GDM1 (cell line): ENCODE data around the gene IPO7.
"Not testable (repeated sequence)": the region's sequence is repeated elsewhere in the genome, so short reads cannot be mapped to it uniquely, and the experiment has no call there.

Source experiments
- DNase-seq: peaks from one replicate; lab custom pipeline; 2025; lab: John Stamatoyannopoulos, UW

Gene IPO7

DNA sequence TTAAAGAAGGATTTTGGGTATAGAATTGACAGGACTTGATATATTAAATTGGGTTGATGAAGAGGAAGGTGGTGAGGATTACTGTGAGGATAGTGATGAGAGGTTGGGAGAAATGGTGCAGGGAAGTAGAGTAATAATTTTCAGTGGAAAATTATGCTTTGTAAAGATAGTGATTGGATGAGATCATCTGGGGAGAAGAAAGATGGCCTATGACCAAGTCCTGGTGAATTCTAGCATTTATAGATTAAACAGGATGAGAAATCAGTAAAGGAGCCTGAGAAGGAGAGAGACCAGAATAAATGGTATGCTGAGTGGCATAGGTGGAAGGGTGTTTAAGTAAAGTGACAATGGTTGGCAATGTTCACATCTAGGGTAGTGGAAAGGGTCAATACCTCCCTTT is 15.0 kb downstream of the IPO7 start:
- no peak for DNase-seq

DNA sequence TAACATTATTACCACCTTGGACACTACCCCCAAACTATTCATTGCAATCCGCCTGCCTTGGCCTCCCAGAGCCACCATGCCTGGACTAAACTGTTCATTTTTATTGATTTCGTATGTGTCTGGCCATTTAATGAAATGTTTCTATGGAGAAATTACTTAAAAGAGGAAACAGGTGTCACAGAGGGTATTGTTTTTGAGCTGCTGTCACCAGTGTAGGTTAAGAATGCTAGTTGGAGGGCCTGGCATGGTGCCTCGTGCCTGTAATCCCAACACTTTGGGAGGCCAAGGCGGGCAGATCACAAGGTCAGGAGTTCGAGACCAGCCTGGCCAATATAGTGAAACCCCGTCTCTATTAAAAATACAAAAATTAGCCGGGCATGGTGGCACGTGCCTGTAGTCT is 17.4 kb downstream of the IPO7 start:
- DNase-seq = not testable (repeated sequence)

DNA sequence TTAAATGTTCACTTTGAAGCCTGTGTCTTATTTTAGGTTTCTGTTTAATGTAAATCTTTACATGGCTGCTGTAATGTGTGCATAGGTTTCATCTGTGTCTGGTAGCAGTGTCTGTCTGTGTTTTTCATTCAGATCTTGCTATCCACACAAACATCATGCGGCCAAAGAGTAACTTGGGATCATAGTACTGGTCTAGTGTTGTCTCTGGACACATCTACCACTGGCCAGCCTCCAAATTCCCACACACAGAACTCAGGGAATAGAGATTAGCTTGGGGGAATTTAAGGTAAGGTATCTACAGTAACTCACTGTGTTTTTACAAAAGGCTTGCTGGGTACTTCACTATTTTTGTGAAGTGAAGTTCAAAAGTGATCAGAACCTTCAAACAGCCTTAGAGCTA is 44.3 kb downstream of the IPO7 start:
- DNase-seq = no peak

DNA sequence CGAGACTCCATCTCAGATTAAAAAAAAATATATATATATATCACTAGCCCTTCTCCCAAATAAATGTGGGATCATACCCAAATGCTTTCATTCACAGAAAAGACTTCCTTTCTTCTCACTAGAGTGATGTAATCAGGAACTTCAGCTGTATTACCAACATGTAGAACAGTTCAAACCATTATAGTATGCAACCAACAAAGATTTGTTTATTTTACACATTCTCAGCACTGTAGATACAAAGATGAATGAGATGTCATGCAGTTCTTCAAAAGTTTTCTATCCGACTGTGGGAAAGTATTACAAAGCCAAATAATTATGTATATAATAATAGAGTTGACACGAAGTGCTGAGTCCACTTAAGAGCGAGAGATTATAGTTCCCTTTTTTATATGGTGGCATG is 54.2 kb downstream of the IPO7 start:
- no peak for DNase-seq

DNA sequence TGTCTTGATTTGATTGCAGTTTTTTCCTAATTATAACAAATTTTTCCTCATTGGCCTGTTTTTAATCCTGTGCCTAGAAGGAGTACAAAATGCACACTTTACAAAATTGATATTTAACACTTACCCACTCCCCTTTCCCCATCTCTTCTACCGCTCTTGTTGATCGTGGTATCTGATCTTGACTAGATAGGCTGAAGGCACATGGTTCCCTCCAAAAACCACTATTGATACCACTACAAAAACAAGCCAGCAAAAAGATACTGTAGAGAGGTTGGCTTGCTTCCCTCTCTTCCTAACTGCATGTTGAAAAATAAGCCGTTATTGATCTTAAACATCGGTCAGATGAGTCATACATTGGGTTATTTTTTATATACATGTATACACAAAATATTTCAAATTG is 61.8 kb downstream of the IPO7 start:
- DNase-seq = no peak

DNA sequence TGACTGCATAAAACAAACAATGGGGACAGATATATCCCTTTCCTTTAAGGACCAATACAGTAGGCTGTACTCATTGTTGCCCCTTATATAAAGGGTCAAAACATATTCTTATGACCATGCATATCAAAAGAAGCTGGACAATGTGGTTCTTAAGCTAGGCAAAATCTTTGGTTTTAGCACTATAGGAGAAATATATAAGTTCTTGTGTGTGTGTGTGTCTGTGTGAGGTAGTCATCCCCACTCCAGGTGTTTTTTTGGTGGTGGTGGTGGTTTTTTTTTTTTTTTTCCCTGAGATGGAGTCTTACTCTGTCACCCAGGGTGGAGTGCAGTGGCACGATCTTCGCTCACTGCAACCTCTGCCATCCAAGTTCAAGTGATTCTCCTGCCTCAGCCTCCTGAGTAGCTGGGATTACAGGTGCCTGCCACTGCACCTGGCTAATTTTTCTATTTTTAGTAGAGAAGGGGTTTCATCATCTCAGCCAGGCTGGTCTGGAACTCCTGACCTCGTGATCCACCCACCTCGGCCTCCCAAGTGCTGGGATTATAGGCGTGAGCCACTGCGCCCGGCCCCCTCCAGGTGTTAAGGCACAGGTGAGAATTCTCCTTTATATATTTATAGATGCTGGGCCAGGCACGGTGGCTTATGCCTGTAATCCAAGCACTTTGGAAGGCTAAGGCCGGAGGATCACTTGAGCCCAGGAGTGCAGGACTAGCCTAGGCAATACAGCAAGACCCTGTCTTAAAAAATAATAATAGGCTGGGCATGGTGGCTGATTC is 64.3 kb downstream of the IPO7 start:
- no peak for DNase-seq

DNA sequence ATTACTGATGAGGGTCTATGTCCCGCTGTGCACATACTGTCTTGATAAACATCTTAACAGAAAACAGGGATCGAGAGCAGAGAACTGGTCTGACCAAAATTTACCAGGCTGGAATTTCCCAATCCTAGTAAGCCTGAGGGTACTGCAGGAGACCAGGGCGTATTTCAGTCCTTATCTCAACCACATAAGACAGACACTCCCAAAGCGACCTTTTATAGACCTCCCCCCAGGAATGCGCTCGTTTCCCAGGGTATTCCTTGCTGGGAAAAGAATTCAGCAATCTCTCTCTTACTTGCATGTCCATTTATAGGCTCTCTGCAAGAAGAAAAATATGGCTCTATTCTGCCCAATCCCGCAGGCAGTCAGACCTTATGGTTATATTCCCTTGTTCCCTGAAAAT is 67.6 kb downstream of the IPO7 start:
- not testable (repeated sequence) for DNase-seq

DNA sequence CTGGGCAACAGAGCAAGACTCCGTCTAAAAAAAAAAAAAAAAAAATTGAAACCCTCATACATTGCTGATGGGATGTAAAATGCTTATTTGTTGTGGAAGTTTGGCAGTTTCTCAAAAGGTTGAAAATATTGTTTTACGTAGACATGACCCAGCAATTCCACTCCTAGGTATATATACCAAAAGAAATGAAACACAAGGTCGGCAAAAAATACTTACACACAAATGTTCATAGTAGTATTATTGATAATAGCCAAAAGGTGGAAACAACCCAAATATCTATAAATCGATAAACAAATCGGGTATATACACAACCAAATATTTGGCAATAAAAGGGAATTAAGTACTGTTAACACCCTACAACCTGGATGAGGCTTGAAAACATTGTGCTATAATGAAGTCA is 71.3 kb downstream of the IPO7 start:
- DNase-seq = no peak

DNA sequence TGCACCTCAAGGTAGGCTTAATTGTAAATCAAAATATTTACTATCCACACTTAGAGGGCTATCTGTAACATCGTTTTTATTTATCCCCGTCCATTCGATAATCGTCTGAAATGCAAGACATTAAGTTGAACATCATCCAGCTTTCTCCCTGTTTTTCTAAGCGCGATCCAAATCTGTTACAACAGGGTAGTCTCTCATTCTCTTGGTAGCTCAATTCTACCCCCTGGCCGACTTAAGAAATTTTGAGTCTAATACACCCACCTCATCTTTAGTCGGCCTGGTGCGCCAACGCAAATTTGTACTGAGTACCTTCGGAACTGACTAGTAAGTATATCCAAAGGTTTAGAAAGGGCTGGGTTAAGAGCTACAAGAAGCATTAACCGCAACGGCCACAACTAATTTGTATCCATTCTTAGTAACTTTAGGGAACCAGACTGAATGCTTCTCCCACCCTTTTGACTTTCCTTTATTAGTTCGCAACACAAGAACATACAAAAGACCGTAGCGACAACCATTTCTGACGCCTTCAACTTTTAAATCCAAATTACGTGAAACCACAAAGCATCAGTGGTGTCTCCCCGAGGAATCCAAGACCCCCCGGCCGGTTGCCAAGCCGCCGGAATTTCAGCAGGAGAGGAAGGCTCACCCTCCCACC is 75.3 kb downstream of the IPO7 start:
- DNase-seq = no peak

DNA sequence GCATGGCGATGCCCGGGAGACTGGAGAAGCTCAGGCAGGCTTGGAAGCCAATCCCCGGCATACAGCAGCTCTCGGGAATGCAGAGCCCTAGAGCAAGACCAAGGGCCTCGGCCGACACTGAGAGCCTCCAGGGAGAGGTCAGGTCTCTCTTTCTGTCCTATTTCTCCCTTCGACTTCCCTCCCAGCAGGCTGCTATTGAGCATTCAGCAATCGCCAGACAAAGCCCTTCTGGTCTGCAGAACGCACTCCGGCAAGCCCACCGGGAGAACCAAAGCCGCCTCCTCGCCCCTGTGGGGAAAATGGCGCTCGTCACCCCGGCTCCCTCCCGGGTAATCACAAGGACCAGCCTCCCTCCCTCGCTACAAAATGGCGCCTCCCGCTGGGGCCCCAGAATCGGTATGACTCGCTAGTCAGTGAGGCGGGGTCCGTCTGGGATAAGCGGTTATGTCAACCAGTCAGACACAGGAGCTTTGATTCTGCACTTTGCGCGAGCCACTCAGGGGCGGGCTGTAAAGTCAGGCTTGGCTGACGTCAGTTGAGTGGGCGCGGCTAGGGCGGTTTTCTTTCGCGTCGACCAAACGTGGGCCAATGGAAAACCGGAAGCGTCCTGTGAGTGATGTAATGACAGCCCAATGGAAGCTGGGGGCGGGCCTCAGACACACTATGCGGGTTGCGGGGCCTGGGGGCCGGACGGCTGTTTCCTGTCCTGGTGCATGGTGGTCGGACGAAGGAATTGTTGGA is 76.0 kb downstream of the IPO7 start, which contains the start of gene ZNF143:
Gene ZNF143 (plus strand): TSS at position 691 of the 741 bp plus-strand sequence. CDS start 10,297 bp downstream, outside the sequence.
- peak; percentile 99 for DNase-seq

DNA sequence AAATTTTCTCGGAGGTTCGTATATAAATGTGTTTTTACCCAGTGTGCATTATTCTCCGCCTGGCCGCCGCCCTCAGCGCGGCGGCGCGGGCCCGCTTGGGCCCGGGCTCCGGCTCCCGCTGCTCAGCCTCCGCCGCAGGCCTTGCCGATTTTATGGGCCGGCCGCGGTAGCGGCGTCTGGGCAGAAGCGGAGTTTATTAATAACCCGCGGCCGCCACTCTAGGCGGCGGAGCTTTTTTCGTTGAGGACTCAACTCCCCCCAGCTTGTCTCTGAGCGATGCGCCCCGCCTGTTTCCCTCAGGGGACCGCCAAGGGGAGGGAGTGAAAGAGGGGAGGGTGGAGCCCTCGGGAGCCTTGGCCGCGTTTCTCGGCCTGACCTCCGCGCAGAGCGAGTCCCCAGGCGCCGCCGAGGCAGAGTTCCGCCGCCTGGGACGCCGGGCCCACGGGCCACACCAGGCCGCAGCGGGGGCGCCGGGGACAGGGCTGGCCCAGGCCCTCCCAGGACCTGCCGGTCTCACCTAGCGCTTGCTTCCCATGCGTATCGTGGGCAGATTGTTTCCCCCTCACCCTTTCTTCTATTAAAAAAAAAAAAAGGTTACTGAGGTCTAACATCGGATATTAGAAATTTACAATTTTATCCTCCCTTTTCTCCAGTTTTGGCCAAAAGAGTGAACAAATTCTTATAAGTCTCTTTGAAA is 76.8 kb downstream of the IPO7 start:
- DNase-seq = peak; percentile 80

DNA sequence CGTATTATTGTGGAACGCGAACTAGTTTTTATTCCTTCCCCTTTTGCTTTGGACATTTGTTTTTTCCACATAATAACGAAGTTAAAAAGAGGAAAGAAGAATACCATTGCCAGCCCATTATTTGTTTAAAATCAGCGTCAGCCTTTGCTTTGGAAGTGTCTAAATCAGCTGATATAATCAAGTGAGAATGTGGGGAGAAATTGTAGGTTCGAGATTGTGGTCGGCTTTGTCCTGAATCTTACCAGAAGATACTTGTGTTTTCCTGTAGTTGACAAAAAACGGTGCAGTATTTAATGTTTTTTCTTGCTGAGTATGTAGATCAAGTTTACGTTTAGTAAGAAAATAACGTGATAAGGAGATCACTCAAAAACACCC is 77.3 kb downstream of the IPO7 start:
- DNase-seq = no peak

DNA sequence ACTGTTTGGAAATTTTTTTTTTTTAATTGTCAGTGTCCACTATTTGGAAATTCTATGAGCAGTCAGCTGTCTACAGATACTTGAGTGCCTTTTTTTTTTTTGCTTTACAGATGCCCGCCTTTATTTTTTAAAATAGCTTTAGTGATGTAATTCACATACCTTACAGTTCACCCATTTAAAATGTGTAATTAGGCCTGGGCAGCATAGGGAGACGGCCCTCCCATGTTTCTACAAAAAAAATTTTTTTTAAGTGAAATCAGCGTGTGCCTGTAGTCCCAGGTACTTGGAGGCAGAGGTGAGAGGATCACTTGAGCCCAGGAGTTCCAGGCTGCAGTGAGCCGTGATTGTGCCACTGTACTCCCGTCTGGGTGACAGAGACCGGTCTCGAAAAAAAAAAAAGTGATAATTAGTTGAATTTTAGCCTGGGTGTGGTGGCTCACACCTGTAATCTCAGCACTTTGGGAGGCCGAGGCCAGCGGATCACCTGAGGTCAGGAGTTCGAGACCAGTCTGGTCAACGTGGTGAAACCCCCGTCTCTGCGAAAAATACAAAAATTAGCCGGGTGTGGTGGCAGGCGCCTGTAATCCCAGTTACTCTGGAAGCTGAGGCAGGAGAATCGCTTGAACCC is 77.8 kb downstream of the IPO7 start:
- DNase-seq = no peak

DNA sequence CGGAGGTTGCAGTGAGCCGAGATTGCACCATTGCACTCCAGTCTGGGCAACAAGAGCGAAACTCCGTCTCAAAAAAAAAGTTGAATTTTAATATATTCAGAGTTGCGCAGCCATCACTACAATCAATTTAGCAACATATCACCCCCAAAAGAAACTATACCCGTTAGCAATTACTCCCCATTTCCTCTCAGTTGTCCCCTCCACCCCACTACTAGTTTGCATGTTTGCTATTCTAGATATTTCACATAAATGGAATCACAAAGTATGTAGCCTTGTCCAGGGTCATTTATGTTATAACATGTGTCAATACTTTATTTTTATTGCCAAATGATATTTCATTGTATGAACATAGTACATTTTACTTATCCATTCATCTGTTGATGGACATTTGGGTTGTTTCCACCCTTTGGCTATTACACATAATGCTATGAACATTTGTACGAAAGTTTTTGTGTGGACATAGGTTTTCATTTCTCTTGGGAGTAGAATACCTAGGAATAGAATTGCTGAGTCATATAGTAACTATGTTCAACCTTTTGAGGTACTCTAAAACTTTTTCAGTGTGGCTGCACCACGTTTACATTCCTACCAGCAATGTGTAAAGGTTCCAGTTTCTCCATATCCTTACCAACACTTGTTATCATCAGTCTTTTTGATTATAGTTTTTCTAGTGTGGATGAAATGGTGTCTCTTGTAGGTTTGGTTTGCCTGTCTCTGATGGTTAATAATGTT is 78.5 kb downstream of the IPO7 start:
- DNase-seq = no peak

DNA sequence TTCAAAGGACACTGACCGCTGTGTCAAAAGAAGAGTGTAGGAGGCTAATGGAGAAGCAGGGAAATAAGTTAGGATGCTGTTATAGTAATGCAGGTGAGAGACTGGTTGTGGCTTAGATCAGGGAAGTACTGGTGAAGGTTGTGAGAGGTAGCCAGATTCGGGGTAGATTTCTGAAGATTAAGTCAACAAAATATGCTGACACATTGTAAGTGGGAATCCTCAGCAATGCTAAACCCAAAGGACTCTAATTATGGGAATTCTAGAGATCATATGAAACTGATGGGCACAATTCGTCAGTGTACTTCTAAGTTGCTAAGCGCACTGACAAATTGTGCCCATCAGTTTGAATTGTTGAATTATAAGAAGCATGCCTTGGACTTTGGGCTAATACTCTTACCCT is 86.3 kb downstream of the IPO7 start:
- DNase-seq = no peak

DNA sequence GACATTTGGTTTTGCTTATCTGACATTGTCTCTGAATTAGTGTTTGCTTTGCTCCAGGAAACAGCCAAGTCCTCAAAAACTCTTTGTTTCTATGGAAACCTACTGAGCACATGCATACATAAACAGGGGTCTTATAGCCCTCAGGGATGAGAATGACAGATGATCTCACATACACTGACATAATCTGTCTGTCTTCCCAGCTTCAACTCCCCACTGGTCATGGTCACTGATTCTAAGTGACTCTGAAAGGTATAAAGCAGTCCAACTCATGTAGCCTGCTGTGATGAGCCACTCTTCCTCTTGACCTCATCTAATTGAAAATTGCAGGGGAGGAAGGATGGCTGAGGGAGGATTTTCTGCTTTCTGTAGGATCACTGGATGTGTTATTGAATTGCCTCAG is 89.0 kb downstream of the IPO7 start:
- DNase-seq = no peak

DNA sequence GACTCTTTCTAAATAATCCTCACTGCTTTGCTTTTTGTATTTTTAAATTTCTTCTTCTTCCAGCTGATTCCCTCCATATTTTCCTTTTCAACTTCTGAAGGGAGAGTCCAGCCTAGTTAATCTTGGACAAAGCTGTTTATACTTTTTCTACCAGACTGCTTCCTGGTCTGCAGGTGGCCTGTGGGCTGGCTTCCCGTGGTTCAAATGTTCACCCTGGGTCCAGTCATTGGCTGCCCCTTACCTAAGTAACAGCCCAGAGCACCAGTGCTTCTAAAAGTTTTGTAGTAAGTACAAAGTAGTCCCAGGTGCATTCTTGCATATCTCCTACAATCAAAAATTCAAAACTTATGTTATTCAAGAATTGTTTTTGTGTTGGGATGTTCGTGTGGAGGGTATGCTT is 95.4 kb downstream of the IPO7 start:
- no peak for DNase-seq

DNA sequence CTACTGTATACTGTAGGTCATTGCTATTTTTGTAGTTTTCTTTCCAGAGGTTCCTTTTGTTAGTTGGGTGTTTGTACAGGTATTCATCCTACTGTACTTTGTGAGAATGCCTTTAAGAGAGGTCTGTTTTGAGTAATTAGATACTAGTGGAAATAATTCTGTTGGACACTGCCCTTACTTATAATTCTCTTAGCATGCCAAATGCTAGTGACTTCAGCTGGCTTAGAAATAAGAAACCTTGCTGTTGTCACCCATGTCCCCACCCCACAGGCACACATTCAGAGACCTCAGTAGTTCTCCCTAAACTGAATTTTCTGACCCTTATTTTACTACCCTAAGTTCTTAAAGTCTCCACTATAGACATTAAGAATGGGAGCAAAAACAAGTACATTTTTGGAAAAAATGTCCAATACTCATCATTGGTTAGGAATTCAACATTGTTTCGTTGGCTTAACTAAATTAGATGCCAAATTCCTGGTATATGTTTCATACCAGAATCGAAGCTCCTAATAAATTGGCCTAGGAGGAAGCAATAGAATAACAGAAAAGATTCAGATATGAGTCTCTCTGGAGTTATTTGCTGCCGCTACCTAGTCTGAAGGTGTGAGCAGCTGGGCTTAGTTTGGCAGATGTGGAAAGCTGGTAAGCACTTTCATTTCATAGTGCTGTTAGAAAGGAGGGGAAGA is 104.8 kb downstream of the IPO7 start:
- DNase-seq = no peak

DNA sequence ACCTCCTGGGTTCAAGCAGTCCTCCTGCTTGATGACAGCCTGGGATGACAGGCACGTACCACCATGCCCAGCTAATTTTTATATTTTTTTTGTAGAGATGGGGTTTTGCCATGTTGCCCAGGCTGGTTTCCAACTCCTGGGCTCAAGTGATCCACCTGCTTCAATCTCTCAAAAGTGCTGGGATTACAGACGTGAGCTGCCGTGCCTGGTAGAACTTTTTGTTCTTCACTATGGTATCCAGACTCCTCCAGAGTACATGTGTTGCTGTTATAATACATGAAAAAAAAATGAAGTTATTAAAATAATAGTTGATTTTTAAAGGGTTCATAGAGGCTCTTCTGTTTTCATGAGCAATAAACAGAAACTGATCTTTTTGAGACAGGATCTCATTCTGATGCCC is 105.9 kb downstream of the IPO7 start:
- no peak for DNase-seq

DNA sequence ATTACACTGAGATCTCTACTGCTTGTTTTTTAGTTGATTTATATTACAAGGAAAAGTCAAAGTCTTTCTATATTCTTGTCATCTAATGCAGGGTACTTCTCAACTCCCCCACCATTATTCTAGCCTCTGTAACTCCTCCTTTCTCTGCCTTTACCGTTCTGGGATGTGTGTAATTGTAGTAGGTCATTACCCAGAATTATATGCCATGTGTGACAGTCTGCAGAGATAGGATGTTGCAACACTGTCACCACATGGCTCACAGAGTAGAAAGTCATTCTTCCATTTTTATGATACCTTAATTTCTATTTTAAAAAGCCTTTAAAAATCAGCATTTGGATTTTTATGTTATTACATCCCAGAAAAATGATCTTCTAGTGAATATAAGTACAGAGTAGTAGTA is 109.0 kb downstream of the IPO7 start:
- DNase-seq = no peak

DNA sequence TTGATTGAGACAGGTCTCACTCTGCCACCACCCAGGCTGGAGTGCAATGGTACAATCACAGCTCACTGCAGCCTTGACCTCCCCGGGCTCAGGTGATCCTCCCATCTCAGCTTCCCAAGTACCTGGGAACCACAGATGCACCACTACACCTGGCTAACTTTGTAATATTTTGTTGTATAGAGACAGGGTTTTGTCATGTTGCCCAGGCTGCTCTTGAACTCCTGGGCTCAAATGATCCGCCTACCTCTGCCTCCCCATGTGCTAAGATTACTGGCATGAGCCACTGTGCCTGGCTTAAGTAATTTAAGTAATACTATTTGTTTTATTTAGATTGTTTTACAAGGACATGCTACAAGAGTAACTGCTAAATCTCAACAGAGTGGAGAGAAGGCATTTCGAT is 109.9 kb downstream of the IPO7 start:
- DNase-seq = no peak
